Smooth muscle cell (in vitro differentiated cells): Measurements from ENCODE around the gene CERS2. TPM values are rescaled to one million over a fixed set of nuclear protein-coding genes. Genes with fewer than 3 reads are reported as not detected.

ENCODE experiments used
- DNase-seq: peaks from one replicate; lab custom pipeline; 2025; ENCODE audit not compliant: unreplicated experiment; lab: John Stamatoyannopoulos, UW
- H2AFZ ChIP-seq: fragments of 200-600 bp; sonication (generic); 2 replicates; pipeline ENCODE4 v1.6.0; 2016; ENCODE audit warnings: antibody characterized with exemption, low read depth, mild to moderate bottlenecking
- H3F3A ChIP-seq: fragments of 200-600 bp; sonication (generic); 2 replicates; pipeline ENCODE4 v1.6.0; 2017; ENCODE audit warnings: antibody characterized with exemption, low read depth
- H3K27ac ChIP-seq: fragments of 200-600 bp; sonication (generic); 2 replicates; pipeline ENCODE4 v1.5.1; 2016; ENCODE audit warnings: low read depth, mild to moderate bottlenecking
- H3K27me3 ChIP-seq: fragments of 200-600 bp; sonication (generic); 2 replicates; pipeline ENCODE4 v1.6.1; 2016; ENCODE audit warnings: low read depth, mild to moderate bottlenecking
- H3K36me3 ChIP-seq: fragments of 200-600 bp; sonication (generic); 2 replicates; pipeline ENCODE4 v1.5.1; 2016; ENCODE audit warnings: low read depth
- H3K4me1 ChIP-seq: fragments of 200-600 bp; sonication (generic); 2 replicates; pipeline ENCODE4 v1.5.1; 2016; ENCODE audit warnings: low read depth
- H3K4me2 ChIP-seq: fragments of 200-600 bp; sonication (generic); 2 replicates; pipeline ENCODE4 v1.6.0; 2016; ENCODE audit warnings: mild to moderate bottlenecking
- H3K4me3 ChIP-seq: fragments of 200-600 bp; sonication (generic); 2 replicates; pipeline ENCODE4 v1.5.1; 2016; ENCODE audit warnings: mild to moderate bottlenecking
- H3K79me2 ChIP-seq: fragments of 200-600 bp; sonication (generic); 2 replicates; pipeline ENCODE4 v1.6.0; 2016; ENCODE audit warnings: low read depth, mild to moderate bottlenecking
- H3K9ac ChIP-seq: fragments of 200-600 bp; sonication (generic); 2 replicates; pipeline ENCODE4 v1.6.0; 2016; ENCODE audit warnings: low read depth
- H3K9me3 ChIP-seq: fragments of 200-600 bp; sonication (generic); replicated peaks from 2 replicates; pipeline ENCODE4 v1.5.1; 2016; ENCODE audit warnings: low read depth
- H4K20me1 ChIP-seq: fragments of 200-600 bp; sonication (generic); 2 replicates; pipeline ENCODE4 v1.6.0; 2016; ENCODE audit warnings: low read depth
- CTCF ChIP-seq: fragments of 200-600 bp; sonication (generic); IDR thresholded peaks from 2 replicates; pipeline ENCODE4 v1.5.1; 2017; ENCODE audit warnings: borderline replicate concordance, mild to moderate bottlenecking, antibody characterized with exemption; ENCODE audit not compliant: insufficient read depth, poor library complexity, severe bottlenecking
- WGBS: methylation state at CpG from one replicate; pipeline ENCODE4 v1.1.7; 2016; ENCODE audit warnings: low lambda C conversion rate; 5-methylcytosine and 5-hydroxymethylcytosine counted together
- polyA plus RNA-seq: library from polyadenylated mRNA; unstranded; fragments of >200 nt; fragmentation: Nextera tagmentation; extraction: Ambion mirVana; gene quantifications from 2 replicates; pipeline ENCODE4 v1.2.1, GENCODE V29; 2016
- total RNA-seq: library from RNA; depleted of rRNA; stranded (reverse); fragments of >200 nt; gene quantifications from 2 replicates; pipeline ENCODE4 v1.2.3, GENCODE V29; 2014

The CERS2 gene
- total and polyA plus RNA-seq, 2 experiments from 2014 or later = 80.0 to 108 TPM

GRCh38 chr1:150957666-150958065 is 17.0 kb downstream of the CERS2 start:
- no peaks in the 10 kb centered on the region for H4K20me1 ChIP-seq
- no peaks in the 10 kb centered on the region for H3K4me1 ChIP-seq
- peaks cover 16% of the 10 kb centered on the region for H3K36me3 ChIP-seq
- H3K79me2 ChIP-seq = no peaks in the 10 kb centered on the region
- H2AFZ ChIP-seq = no peak overlapping the region
- H3K27ac ChIP-seq = no peak overlapping the region
- no peak for TF ChIP-seq CTCF
- no peaks in the 10 kb centered on the region for H3K27me3 ChIP-seq
- no peak overlapping the region for H3K9ac ChIP-seq
- no peaks in the 10 kb centered on the region for H3K9me3 ChIP-seq
- DNase-seq = no peak
- H3K4me3 ChIP-seq = no peak overlapping the region
- H3K4me2 ChIP-seq = no peak overlapping the region
- H3F3A ChIP-seq = peaks cover 12% of the 10 kb centered on the region
- 99% methylated on average over 11 of the region's 11 CpGs for WGBS

GRCh38 chr1:150955280-150955679 is 19.4 kb downstream of the CERS2 start:
- peaks cover 28% of the 10 kb centered on the region for H3K36me3 ChIP-seq
- no peak overlapping the region for H3K4me3 ChIP-seq

GRCh38 chr1:150954708-150955107 is 19.9 kb downstream of the CERS2 start:
- Histone ChIP-seq H3K27me3 (no peaks in the 10 kb centered on the region), H3K36me3 (peaks cover 28% of the 10 kb centered on the region)

More at GRCh38 chr1:150955280-150955679, 19.4 kb downstream of the CERS2 start:
- H3K27ac ChIP-seq = no peak overlapping the region
- no peak for TF ChIP-seq CTCF
- H3K4me2 ChIP-seq = no peak overlapping the region
- no peaks in the 10 kb centered on the region for H3K79me2 ChIP-seq
- H2AFZ ChIP-seq = no peak overlapping the region
- no peaks in the 10 kb centered on the region for H4K20me1 ChIP-seq
- H3K27me3 ChIP-seq = no peaks in the 10 kb centered on the region
- H3K9me3 ChIP-seq = no peaks in the 10 kb centered on the region
- H3K9ac ChIP-seq = no peak overlapping the region
- H3K4me1 ChIP-seq = no peaks in the 10 kb centered on the region
- H3F3A ChIP-seq = no peaks in the 10 kb centered on the region
- no peak for DNase-seq

More at GRCh38 chr1:150954708-150955107, 19.9 kb downstream of the CERS2 start:
- WGBS = over 99% methylated on average over 3 of the region's 3 CpGs
- Histone ChIP-seq H3K4me1 (no peaks in the 10 kb centered on the region), H3K9ac (no peak overlapping the region), H4K20me1 (no peaks in the 10 kb centered on the region), H3F3A (no peaks in the 10 kb centered on the region), H3K4me2 (no peak overlapping the region), H3K79me2 (no peaks in the 10 kb centered on the region), H3K9me3 (no peaks in the 10 kb centered on the region), H2AFZ (no peak overlapping the region), H3K4me3 (no peak overlapping the region), H3K27ac (no peak overlapping the region)
- no peak for DNase-seq
- no peak for TF ChIP-seq CTCF
